ENCODE measurements around the gene ENTREP1. TPM values are rescaled to one million over a fixed set of nuclear protein-coding genes. Genes with fewer than 3 reads are reported as not detected.
"Not testable (repeated sequence)": the region's sequence is repeated elsewhere in the genome, so short reads cannot be mapped to it uniquely, and the experiment has no call there.

The ENTREP1 gene
- total RNA-seq, 2 experiments from 2014 or later, result not detected

GRCh38 chr9:69391487-69391886, 66.5 kb downstream of the ENTREP1 start:
- ChIA-PET CTCF (no interaction called here), POLR2A (no interaction called here)
- no peaks in the 10 kb centered on the region for H3K36me3 Mint-ChIP-seq (ENCODE audit: low read depth)
- H3K9me3 Mint-ChIP-seq, result no peaks in the 10 kb centered on the region
- H3K4me3 Mint-ChIP-seq, result no peak overlapping the region
- H3K4me1 Mint-ChIP-seq, result no peaks in the 10 kb centered on the region
- H3K27me3 Mint-ChIP-seq, result peaks cover 8% of the 10 kb centered on the region
- H3K27ac Mint-ChIP-seq, result no peak overlapping the region
- no peak for DNase-seq

- no peak for DNase-seq
- CTCF ChIA-PET, result no interaction called here
- Mint-ChIP-seq H3K36me3 (ENCODE audit: low read depth) (no peaks in the 10 kb centered on the region), H3K27ac (no peak overlapping the region), H3K27me3 (peaks cover 8% of the 10 kb centered on the region), H3K4me1 (no peaks in the 10 kb centered on the region), H3K9me3 (no peaks in the 10 kb centered on the region), H3K4me3 (no peak overlapping the region)
- POLR2A ChIA-PET, result no interaction called here
Observed at GRCh38 chr9:69391946-69392345, 66.9 kb downstream of the ENTREP1 start.

- peaks cover 6% of the 10 kb centered on the region for H3K27me3 Mint-ChIP-seq
- DNase-seq, result no peak
- CTCF ChIA-PET, result no interaction called here
Observed at GRCh38 chr9:69392826-69393225, 67.8 kb downstream of the ENTREP1 start.

GRCh38 chr9:69393425-69393824, 68.4 kb downstream of the ENTREP1 start:
- DNase-seq, result no peak
- H3K36me3 Mint-ChIP-seq (ENCODE audit: low read depth), result no peaks in the 10 kb centered on the region
- ChIA-PET POLR2A (interaction anchor here (0.7 kb wide), 1 partner anchor 188 kb away, joined by 4 read pairs; no protein-coding TSS in a partner anchor), CTCF (no interaction called here)
- no peaks in the 10 kb centered on the region for H3K9me3 Mint-ChIP-seq
- no peaks in the 10 kb centered on the region for H3K4me1 Mint-ChIP-seq
- H3K4me3 Mint-ChIP-seq, result no peak overlapping the region
- peaks cover 4% of the 10 kb centered on the region for H3K27me3 Mint-ChIP-seq
- no peak overlapping the region for H3K27ac Mint-ChIP-seq

More at GRCh38 chr9:69392826-69393225, 67.8 kb downstream of the ENTREP1 start:
- H3K36me3 Mint-ChIP-seq (ENCODE audit: low read depth), result no peaks in the 10 kb centered on the region
- H3K9me3 Mint-ChIP-seq, result no peaks in the 10 kb centered on the region
- H3K27ac Mint-ChIP-seq, result no peak overlapping the region
- POLR2A ChIA-PET, result no interaction called here
- H3K4me3 Mint-ChIP-seq, result no peak overlapping the region
- H3K4me1 Mint-ChIP-seq, result no peaks in the 10 kb centered on the region

GRCh38 chr9:69395718-69396117, 70.7 kb downstream of the ENTREP1 start:
- no peak overlapping the region for H3K4me3 Mint-ChIP-seq
- peaks cover 2% of the 10 kb centered on the region for H3K27me3 Mint-ChIP-seq
- ChIA-PET CTCF (no interaction called here), POLR2A (no interaction called here)
- no peak for DNase-seq
- H3K36me3 Mint-ChIP-seq (ENCODE audit: low read depth), result no peaks in the 10 kb centered on the region
- H3K9me3 Mint-ChIP-seq, result no peaks in the 10 kb centered on the region
- no peak overlapping the region for H3K27ac Mint-ChIP-seq
- H3K4me1 Mint-ChIP-seq, result no peaks in the 10 kb centered on the region

GRCh38 chr9:69396759-69397158, 71.7 kb downstream of the ENTREP1 start:
- peaks cover 2% of the 10 kb centered on the region for H3K27me3 Mint-ChIP-seq
- CTCF ChIA-PET, result no interaction called here
- POLR2A ChIA-PET, result no interaction called here
- H3K4me1 Mint-ChIP-seq, result no peaks in the 10 kb centered on the region
- no peak overlapping the region for H3K4me3 Mint-ChIP-seq
- no peaks in the 10 kb centered on the region for H3K9me3 Mint-ChIP-seq
- no peak overlapping the region for H3K27ac Mint-ChIP-seq
- no peaks in the 10 kb centered on the region for H3K36me3 Mint-ChIP-seq (ENCODE audit: low read depth)
- no peak for DNase-seq

- Mint-ChIP-seq H3K27me3 (peaks cover 2% of the 10 kb centered on the region), H3K4me3 (no peak overlapping the region), H3K36me3 (ENCODE audit: low read depth) (no peaks in the 10 kb centered on the region), H3K27ac (no peak overlapping the region), H3K4me1 (no peaks in the 10 kb centered on the region), H3K9me3 (no peaks in the 10 kb centered on the region)
- POLR2A ChIA-PET, result no interaction called here
- CTCF ChIA-PET, result no interaction called here
- no peak for DNase-seq
Observed at GRCh38 chr9:69397384-69398214, 72.6 kb downstream of the ENTREP1 start.

GRCh38 chr9:69400470-69400869, 75.5 kb downstream of the ENTREP1 start:
- Mint-ChIP-seq H3K27me3 (peaks cover 2% of the 10 kb centered on the region), H3K36me3 (ENCODE audit: low read depth) (no peaks in the 10 kb centered on the region), H3K4me3 (no peak overlapping the region), H3K27ac (no peak overlapping the region), H3K4me1 (no peaks in the 10 kb centered on the region), H3K9me3 (no peaks in the 10 kb centered on the region)
- no peak for DNase-seq
- ChIA-PET CTCF (interaction anchor here (0.9 kb wide), 1 partner anchor 25 kb away, joined by 3 read pairs; no protein-coding TSS in a partner anchor), POLR2A (no interaction called here)

- POLR2A ChIA-PET; CTCF ChIA-PET; DNase-seq; H3K4me3 Mint-ChIP-seq; H3K27me3 Mint-ChIP-seq; H3K27ac Mint-ChIP-seq; H3K9me3 Mint-ChIP-seq; H3K36me3 Mint-ChIP-seq (ENCODE audit: low read depth); H3K4me1 Mint-ChIP-seq: not testable (repeated sequence)
Observed at GRCh38 chr9:69409936-69410335, 84.9 kb downstream of the ENTREP1 start.

- DNase-seq, result no peak
- no peaks in the 10 kb centered on the region for H3K4me1 Mint-ChIP-seq
Observed at GRCh38 chr9:69411246-69411645, 86.2 kb downstream of the ENTREP1 start.

GRCh38 chr9:69411931-69412740, 87.1 kb downstream of the ENTREP1 start:
- H3K4me1 Mint-ChIP-seq, result no peaks in the 10 kb centered on the region
- CTCF ChIA-PET, result no interaction called here
- H3K27me3 Mint-ChIP-seq, result peaks cover 2% of the 10 kb centered on the region
- POLR2A ChIA-PET, result no interaction called here
- no peaks in the 10 kb centered on the region for H3K9me3 Mint-ChIP-seq
- H3K27ac Mint-ChIP-seq, result no peak overlapping the region
- H3K4me3 Mint-ChIP-seq, result no peak overlapping the region
- no peak for DNase-seq
- no peaks in the 10 kb centered on the region for H3K36me3 Mint-ChIP-seq (ENCODE audit: low read depth)

More at GRCh38 chr9:69411246-69411645, 86.2 kb downstream of the ENTREP1 start:
- ChIA-PET CTCF (no interaction called here), POLR2A (no interaction called here)
- no peaks in the 10 kb centered on the region for H3K9me3 Mint-ChIP-seq
- no peak overlapping the region for H3K4me3 Mint-ChIP-seq
- H3K27me3 Mint-ChIP-seq, result peaks cover 2% of the 10 kb centered on the region
- H3K36me3 Mint-ChIP-seq (ENCODE audit: low read depth), result no peaks in the 10 kb centered on the region
- no peak overlapping the region for H3K27ac Mint-ChIP-seq

- Mint-ChIP-seq H3K4me3 (no peak overlapping the region), H3K27ac (no peak overlapping the region), H3K4me1 (no peaks in the 10 kb centered on the region), H3K36me3 (ENCODE audit: low read depth) (no peaks in the 10 kb centered on the region), H3K9me3 (no peaks in the 10 kb centered on the region), H3K27me3 (peaks cover 2% of the 10 kb centered on the region)
- ChIA-PET CTCF (no interaction called here), POLR2A (no interaction called here)
- no peak for DNase-seq
Observed at GRCh38 chr9:69412741-69413150, 87.7 kb downstream of the ENTREP1 start.

- Mint-ChIP-seq H3K27me3 (peaks cover 4% of the 10 kb centered on the region), H3K9me3 (no peaks in the 10 kb centered on the region), H3K36me3 (ENCODE audit: low read depth) (no peaks in the 10 kb centered on the region), H3K4me3 (no peak overlapping the region), H3K4me1 (no peaks in the 10 kb centered on the region), H3K27ac (no peak overlapping the region)
- no peak for DNase-seq
- CTCF ChIA-PET, result interaction anchor here (0.7 to 6.2 kb wide), 9 partner anchors 51 to 510 kb away, joined by 3 to 84 read pairs (median 5); no protein-coding TSS in a partner anchor
- POLR2A ChIA-PET, result no interaction called here
Observed at GRCh38 chr9:69420611-69421270, 95.7 kb downstream of the ENTREP1 start.

Measured in activated CD4-positive, alpha-beta memory T cell treated with anti-CD3 and anti-CD28 coated beads, Interleukin-2, amount 10 ng/mL, durations not matched to agents 7 days and 5 days (primary cell).